Measurements from ENCODE around the gene LENG8.
"Not testable (repeated sequence)": the region's sequence is repeated elsewhere in the genome, so short reads cannot be mapped to it uniquely, and the experiment has no call there.

The LENG8 gene

GRCh38 chr19:54485851-54486250, 36.9 kb downstream of the LENG8 start:
- no peak for DNase-seq

- DNase-seq, result no peak
These were observed 40.3 kb downstream of the LENG8 start for GRCh38 chr19:54489341-54489740.

GRCh38 chr19:54489766-54490165, 40.8 kb downstream of the LENG8 start:
- DNase-seq, result no peak

DNA sequence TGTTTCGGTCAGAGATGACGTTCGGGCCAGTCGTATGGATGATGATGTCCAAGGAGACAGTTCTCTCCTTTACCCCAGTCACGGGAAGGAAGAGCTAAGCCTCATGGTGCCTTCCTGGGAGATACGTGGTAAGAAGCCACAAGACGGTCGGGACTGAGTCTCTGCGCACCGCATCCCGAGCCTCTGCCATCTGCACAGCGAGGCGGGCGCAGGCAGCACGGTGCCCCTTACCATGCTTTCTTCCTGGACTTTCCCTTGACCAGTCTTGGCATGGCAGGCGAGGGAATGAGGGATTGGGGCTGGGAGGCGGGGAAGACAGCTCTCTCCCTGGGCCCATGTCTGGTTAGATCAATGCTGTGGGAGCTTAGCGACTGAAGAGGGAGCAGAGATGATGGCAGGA, 43.6 kb downstream of the LENG8 start:
- DNase-seq, result no peak

DNA sequence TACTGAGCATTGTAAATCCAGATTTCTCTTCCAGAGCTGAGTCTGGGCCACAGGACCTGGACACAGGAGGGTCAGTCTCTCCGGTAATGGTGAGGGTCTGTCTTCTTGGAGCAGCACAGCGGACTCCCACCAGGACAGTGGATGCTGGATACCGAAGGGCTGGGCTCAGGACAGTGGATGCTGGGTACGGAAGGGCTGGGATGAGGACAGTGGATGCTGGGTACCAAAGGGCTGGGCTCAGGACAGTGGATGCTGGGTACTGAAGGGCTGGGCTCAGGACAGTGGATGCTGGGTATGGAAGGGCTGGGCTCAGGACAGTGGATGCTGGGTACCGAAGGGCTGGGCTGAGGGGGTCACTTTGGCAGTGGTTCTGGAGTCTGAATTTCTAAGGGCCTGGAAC, 44.1 kb downstream of the LENG8 start:
- not testable (repeated sequence) for DNase-seq

GRCh38 chr19:54493967-54494585, 45.1 kb downstream of the LENG8 start:
- no peak for DNase-seq

- DNase-seq, result not testable (repeated sequence)
These were observed 46.3 kb downstream of the LENG8 start for GRCh38 chr19:54495284-54495683.

- not testable (repeated sequence) for DNase-seq
These were observed 48.9 kb downstream of the LENG8 start for GRCh38 chr19:54497747-54498450.

GRCh38 chr19:54498451-54498772, 49.4 kb downstream of the LENG8 start:
- not testable (repeated sequence) for DNase-seq

DNA sequence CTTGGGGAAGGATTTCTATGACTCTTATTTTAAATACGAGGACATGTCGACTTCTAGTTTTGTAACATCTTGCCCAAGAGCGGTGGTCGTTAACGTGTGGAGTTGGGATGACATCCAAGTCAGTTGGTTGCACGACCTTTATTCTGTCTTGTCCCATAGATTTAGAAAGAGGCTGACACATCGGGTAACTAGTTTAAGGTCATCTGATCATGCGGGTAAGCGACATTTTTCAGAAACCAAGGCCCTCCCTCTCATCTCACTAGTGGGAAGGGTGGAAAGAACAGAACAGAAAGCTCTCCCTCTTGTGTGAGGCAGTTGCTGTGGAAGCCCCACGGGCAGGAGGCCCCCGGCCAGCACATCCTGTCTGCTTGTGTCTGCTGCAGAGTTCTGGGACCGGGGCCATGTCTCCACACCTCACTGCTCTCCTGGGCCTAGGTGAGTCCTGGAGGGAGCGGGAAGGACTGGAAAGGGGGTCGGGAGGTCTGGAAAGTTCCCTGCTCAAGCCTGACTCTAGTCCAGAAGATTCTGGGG, 53.6 kb downstream of the LENG8 start, which contains the start of gene LAIR2:
LAIR2 (plus strand) TSS at position 314 of the 531 bp plus-strand sequence; CDS start at position 402, 88 bp downstream.
- no peak for DNase-seq

GRCh38 chr19:54505542-54505941, 56.5 kb downstream of the LENG8 start:
- DNase-seq, result not testable (repeated sequence)

DNA sequence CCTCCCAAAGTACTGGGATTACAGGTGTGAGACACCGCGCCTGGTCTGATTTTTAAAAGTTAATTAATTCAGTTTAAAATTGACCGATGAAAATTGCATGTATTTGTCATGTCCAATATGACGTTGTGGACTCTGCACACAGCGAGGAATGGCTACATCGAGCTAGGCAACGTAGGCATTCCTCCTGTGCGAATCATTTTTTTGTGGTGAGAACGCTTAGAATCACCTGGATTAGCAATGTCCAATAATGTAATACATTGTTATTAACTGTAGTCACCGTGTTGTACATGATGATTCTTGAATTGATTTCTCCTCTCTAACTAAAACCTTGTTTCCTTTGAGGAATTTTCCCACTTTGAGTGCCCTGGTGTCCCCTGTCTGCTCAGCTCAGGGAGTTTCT, 57.1 kb downstream of the LENG8 start:
- DNase-seq, result no peak

GRCh38 chr19:54507038-54507717, 58.2 kb downstream of the LENG8 start:
- not testable (repeated sequence) for DNase-seq

DNA sequence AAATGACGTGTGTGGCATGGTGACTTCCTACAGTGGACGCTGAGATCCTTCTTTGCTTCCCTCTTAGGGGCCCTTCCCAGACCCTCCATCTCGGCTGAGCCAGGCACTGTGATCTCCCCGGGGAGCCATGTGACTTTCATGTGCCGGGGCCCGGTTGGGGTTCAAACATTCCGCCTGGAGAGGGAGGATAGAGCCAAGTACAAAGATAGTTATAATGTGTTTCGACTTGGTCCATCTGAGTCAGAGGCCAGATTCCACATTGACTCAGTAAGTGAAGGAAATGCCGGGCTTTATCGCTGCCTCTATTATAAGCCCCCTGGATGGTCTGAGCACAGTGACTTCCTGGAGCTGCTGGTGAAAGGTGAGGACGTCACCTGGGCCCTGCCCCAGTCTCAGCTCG, 58.8 kb downstream of the LENG8 start:
- DNase-seq, result no peak

GRCh38 chr19:54508487-54508886, 59.5 kb downstream of the LENG8 start:
- not testable (repeated sequence) for DNase-seq

DNA sequence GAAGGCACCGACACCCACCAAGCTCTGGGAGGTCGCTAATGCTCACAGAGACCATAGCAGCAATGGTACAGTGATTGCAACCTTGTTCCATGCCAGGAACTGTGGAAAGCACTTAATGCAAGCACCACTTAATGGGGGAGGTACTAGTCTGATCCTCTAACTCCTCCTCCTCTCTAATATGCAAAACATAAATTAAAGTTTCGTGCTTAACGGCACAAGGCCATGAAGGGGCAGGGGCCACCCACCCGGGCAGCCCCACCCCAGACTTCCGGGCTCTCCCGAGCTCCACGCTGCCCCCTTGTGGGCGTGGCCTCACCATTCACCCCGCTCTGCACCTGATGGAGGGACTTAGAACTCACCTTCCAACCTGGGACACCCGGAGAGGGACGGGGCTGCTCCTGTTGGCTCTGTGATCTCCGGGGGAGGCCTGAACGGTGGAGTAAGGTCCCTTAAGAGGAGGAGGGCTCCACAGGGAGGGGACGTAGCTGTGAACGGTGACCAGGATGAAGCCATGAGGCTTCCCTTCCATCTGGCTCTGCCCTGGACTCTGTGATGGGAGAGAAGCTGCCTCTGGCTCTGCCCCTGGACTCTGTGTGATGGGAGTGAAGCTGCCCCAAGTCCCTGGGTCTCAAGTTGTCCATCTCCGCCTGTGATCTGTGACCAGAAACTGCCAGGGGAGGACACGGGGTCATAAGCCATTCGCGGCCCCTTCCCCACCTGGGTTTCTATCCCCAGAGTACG, 60.4 kb downstream of the LENG8 start:
- DNase-seq, result not testable (repeated sequence)
